T follicular helper cell (primary cell): ENCODE data around the gene ISL1.

Source experiments
- DNase-seq: peaks from one replicate; pipeline ENCODE4 v3.0.0-alpha.2; 2020; ENCODE audit warnings: low read depth
- total RNA-seq, 2 experiments: gene quantifications; one replicate each; lab custom pipeline; 2026; lab: John Stamatoyannopoulos, UW

Gene ISL1
- total RNA-seq, result 0 reads per million in 2 experiments

DNA sequence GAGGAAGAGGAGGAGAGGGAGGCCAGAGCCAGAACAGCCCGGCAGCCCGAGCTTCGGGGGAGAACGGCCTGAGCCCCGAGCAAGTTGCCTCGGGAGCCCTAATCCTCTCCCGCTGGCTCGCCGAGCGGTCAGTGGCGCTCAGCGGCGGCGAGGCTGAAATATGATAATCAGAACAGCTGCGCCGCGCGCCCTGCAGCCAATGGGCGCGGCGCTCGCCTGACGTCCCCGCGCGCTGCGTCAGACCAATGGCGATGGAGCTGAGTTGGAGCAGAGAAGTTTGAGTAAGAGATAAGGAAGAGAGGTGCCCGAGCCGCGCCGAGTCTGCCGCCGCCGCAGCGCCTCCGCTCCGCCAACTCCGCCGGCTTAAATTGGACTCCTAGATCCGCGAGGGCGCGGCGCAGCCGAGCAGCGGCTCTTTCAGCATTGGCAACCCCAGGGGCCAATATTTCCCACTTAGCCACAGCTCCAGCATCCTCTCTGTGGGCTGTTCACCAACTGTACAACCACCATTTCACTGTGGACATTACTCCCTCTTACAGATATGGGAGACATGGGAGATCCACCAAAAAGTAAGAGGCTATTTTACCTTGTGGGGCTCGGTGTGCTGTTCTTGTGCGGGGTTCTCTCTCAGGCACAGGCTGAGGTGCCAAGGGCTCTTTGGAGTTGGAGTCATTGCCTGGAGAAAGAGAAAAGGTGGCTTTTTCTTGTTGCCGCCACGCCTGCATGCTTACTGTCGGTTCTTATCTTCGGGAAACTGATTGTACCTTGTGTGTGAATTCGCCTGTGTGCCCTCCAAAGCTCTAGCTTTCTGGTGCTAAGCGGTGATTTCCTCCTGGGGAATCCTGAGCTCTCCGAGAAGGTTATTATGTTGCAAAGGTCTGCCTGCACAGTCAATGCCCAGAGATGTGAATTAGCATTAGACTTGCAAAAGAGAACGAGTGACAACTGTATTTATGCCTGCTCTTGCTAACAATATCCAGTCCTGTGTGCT lies at the start of gene ISL1:
Gene ISL1, plus strand, starts transcription at position 318 of the 991 bp plus-strand sequence. Its CDS starts 224 bp downstream, at position 542.
- no peak for DNase-seq

DNA sequence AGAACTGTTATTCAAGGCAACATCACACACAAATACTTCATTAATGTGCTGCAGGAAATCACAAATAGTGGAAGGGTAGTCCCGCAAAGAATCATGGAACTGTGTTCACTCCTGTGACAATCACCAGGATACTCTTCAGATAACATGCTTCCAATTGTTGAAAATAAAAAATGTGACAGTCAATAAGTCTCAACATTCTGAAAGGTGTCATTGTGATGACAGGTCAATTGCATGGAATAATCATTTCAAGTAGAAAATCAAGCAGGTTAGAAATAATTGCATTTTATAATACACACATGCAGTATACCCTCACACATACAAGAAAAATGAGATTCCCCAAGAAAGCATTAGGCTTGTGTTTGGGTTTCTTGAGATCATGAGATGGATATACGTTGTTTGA lies 46.4 kb upstream of the ISL1 start:
- no peak for DNase-seq

DNA sequence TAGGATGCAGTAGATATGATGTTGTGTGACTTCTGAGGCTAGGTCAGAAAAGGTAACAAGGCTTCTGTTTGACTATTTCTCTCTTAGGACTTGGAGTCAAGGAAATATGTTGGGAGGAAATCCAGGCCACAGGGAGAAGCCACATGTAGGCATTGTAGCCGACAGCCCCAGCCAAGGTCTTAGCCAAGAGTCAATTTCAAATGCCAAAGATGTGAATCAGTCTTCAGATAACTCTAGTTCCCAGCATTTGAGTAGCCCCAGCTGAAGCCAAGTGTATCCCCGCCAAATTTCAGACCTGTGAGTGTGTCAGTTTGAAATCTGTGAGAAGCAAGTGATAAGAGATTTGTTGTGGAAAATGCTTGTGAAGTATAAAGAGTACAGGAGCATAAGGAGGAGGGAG lies 38.1 kb upstream of the ISL1 start:
- DNase-seq, result no peak

DNA sequence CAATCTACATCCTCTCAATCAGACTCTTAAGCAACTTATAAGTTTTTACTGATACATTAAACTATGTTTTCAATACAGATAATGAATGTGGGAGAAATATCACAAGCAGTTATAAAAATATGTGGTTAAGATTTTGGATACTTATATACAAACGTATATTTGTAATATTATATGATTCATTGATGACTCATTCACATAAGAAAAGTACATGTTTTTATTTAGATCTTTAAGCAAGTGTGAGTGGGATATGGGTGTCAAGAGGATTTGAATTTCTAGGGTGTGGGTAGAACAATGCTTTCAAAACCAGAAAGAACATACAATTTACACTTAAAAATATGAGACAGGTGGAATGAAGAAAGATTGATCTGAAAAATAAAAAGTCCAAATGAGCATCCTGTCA lies 36.1 kb upstream of the ISL1 start:
- DNase-seq, result no peak

DNA sequence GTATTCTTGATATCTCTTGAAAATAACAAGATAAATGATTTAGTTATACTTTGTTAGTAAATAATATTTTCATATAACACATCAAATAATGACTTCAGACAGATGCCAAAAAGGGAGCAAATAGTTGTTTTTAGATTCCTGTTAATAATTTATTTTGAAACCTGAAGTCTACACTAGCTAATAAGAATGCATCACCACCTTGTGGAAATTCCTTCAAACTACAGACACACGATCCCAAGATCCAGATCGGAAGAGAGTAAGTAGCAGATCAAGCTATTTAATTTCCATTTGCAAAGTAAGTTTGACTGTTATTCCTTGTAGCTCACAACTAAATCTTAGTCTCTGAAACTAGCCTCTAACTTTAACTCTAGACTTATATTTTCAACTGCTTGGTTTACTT lies 35.5 kb upstream of the ISL1 start:
- no peak for DNase-seq

DNA sequence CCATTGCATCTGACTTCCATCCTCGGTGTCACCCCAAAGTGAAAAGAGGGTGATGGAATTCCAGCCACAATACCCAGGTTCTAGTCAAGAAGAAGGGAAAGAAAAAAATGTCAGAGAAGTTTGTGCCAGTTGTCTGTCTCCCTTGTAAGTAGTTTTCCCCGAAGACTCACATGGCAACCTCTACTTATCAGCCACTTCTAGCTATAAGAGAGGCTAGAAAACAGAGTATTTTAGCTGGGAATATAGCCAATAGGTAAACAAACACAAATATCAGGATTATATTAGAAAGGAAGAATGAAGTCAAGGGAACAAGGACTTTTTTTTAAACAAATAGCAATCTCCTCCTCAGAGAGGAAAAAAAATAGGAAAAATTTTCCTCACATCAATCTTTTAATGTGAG lies 12.2 kb upstream of the ISL1 start:
- DNase-seq, result no peak

DNA sequence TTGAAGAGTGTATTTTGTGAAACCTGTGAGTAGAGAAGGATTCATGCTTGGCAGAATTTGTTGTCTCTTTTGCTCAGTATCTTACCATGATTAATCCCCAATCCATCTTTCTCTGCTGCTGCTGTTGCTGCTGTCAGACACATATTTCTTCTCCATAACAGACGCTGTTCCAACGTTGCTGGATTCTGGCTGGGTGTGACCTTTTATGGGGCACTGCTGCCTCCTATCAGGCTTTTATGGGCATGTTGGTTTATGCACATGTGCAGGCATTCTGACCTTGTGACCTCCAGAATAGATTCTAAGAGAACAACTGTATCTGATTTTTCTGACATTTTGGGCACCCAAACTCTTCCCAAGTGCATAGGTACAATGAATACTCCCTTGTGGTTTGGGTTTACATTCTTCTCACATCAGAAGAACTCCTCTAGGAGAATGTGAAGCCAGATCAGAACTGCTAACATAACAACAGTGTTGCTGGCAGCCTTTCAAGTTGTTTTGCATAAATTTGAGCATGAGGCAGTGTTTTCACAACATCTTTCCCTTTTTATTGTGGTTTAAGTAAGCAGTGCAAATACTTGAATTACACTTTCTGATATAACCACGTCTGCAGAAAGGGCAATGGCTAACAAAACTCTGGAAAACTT lies 9.2 kb upstream of the ISL1 start:
- DNase-seq, result no peak

DNA sequence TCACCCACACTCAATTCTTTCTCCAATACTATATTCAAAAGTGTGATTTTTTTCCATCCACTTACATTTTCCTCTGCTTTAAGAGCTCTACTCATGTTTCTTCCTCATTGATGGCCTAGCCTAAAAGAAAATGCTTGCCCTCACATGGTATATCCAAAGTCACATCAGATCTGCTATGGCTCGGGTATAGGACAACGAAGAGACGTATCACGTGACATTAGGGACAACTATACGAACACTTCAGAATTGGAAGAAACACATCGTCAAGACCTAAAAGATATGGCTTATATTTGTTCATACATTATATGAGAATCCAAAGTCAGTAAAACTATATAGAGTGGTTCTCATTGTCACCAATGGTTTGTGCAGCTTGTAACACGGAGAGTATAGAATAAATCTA lies 8.2 kb upstream of the ISL1 start:
- no peak for DNase-seq

DNA sequence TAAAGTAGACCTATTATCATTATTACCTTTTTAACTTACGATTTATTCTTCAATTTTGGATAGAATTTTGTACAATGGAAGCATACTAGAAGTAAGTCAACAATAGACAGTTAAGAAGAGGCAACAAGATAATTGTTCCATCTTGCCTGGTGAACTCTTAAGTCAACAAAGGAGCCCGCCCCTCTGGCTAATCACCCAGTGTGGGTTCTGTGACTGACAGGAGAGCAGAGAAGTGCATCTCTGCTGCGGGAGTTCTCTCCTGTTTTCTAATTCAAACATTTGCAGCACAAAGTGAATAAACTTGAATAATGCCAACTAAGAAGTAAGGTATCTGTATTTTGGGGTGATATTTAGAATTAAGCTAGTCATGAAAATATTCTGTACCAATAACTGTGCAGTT lies 6.7 kb upstream of the ISL1 start:
- no peak for DNase-seq

DNA sequence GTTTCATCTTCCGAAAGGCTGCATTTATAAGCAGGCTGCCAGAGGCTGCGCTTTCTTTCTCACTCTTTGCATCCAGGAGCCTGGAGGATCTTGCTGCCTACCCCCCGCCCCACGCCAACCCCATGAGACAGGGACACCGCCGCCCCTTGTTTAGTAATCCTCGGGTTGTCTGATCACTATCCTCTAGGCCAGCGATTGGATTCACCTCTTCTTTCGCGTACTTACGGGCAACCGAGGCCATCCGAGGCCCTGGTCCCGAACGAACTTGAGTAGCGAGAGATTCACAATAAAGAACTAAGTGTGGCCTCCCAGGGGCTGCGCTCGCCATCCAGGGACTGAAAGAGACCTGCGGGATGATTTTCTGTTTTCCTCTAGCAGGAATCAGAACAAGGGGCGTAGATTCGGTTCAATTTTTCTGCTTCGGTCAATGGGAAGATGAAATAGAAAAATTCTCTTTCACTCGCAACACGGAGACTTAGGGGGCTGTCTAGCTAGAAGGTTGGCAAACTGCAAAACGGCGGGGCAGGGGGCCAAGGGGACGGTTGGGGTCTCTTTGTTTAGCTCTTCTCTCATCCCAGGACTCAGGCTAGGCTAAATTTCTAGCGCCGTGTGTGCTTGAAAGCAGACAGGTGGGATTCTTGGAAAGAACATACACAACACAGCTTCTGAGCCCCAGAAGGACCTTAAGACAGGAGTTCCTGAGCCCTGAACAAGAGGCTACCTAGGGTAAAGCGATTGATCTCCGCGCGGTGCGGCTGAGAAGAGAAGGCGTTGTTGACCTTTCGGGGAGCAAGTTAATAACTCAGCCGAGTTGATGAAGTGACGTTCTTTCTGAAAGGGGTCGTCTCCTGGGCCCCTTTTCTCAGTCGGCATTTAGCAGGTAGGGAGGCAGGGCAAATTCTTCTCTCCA lies 5.8 kb upstream of the ISL1 start:
- no peak for DNase-seq

DNA sequence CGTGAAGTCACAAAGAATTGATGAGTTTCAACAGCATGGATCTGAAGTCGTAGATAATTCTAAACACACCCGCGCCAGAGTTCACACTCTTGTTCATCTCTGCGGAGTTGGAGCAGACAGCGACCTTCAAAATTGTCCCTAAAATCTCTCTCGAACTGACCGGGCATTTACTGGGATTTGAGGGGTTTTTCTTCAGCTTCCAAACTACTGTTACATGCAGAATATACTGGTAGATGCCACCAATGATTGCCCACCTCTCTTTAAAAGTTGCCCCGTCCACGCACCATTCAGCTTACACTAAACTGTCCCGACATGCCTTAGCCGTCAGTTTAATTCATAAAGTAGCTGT lies 5.2 kb upstream of the ISL1 start:
- no peak for DNase-seq

DNA sequence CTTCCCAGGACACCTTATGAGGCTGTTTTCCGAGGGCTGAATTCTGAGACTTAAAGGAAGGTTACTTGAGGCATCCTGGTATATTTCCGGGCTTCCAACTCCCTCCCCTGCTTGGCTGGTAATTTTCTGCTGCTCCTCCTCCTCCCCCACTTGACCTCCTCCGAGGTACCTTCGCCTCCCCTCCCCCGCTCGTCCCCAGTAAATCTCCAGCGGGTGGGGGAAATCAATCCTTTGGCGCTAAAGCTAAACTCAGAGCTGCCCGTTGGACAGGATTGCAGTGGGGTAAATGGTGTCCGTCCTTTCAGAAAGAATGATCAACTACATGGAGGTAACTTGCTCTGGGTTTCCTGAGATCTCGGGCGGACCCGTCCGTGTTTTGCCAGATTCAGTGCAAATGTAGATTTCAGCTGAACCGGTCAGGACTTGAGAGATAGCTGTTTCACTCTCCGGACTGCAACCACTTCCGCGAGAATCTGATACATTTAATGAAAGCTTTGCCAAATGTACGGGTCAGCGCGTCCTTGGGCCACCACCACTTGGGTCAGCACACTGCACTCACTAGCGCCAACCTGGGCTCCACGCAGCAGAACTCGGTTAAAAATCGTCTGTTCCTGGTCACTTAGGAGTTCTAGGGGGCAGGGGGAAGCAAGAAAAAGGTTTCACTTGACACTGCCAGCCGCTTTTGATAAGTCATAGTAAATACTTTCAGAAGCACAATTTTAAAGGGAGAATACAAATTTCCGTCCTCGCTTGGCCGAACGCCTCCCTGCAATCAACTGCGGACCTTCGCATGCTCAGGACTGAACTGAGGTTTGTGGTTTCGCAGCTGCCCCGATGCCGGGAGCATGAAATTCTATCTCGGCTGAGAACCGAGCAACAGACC lies 4.6 kb upstream of the ISL1 start:
- DNase-seq, result no peak

DNA sequence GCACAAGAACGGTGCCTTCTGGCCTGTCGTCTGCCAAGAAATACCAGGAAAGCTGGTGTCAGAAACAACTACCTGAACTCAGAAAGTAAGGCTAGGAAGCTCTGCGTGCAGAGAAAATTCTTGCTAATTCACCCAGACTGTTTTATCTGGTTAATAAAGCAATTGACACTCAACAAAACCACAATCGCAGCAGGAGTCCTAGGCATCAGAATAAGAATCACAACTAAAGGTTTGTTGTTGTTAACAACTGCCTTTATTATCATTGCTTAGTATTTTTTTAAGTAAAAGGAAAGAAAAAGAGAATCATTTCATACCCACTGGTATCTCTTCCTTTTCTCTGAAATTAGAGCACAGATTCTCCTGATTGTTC lies 3.9 kb upstream of the ISL1 start:
- no peak for DNase-seq

DNA sequence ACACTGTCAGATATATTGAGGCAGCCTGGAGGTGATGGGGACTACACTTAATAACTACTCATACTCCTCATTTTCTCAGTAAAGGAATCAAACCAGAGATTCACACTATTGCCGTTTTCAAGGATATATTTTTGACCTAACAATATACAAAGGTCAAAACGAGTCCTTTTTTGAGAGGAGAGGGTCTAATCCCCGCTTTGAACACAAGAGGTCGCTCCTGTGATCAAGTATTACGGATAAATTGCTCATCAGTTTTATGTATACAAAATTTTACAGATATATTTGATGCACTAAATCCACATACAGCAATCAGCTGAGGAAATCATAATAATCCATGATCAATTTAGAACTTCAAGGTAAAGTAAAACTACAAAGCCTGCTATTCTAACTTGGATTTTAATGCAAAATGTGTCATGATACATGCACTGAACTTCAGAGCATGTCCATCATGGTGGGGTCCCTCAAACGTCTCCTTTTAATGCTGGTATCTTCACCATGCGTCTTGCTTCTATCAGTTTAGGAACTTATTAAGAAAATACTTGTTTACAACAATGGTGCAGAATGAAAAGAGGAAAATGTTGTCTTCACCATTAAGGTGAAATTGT lies 2.5 kb upstream of the ISL1 start:
- DNase-seq, result no peak

DNA sequence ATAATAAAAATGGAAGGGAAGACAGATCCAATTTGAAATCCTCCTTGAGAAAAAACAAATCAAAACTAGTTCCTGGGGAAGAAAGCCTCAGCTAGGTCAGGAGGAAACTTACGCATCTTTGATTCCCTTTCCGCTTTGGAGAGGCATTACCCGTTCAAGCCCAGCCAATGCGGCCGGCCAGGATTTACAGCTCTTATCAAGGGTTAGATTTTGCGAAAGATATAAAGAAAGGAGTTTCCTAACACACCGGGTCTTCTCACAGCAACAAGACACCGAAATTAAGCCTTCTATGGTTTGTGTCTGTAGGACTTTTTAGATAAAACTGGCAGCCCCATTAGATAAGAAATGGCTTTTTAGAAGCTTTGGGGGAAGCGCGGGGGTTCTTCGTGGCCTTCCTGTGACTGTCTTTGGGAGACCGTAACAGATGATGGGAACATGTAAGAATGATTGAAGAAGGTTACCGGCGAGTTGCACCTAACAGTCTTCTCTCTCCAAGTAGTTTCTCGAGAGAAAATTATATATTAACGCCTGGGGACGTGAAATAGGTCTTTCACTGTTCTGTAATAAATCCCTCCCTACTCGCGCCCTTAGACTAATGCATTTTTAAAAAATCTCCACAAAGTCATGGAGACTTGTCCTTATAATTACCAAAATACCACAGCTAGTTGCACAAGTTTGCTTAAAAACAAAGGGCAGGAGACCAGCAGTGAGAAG lies 1.3 kb upstream of the ISL1 start:
- DNase-seq, result no peak

DNA sequence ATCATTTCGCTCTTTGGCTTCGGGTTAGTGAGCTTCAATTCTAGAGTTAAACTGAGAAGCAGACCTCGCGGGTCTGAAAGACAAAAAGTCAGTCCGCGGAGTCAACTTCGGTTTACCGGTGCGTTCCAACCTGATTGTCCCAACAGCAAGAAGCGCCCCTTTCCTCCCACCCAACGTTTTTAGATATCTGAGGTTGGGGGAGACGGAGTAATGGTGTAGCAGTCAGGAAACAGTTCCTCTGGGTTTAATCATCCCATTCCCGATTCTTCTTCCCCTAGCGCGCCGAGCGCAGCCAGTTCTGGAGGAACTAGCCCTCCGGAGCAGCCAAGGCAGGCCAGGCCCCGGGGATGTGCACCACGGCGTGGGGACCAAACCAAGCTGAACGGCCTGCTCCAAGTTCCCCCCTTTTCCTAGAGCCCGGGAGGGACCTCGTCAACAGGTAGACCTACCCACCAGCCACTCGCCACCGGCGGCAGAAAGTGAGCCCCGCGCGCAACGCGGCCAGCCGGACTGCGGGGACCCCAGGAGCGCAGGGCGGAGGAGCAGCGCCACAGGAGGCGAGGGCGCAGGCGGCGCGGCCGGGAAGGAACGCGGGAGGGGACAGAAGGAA lies 622 bp upstream of the ISL1 start:
- no peak for DNase-seq

DNA sequence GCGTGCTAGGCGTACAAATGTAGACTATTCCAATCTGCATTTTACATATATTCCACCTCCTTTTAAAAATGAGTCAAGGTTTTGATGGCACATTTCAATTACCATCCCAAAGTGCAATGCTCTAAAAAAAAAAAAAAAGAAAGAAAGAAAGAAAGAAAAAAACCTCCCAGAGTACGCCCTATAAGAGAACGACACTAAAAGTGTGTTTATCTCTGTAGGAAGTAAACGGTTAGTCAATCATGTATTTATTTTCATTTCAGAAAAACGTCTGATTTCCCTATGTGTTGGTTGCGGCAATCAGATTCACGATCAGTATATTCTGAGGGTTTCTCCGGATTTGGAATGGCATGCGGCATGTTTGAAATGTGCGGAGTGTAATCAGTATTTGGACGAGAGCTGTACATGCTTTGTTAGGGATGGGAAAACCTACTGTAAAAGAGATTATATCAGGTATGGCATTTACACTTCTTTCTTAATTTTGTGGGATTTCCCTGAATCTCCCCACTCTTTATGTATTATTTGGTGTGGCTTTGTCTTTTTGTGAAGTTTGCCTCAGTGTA lies 1.1 kb downstream of the ISL1 start:
- no peak for DNase-seq

DNA sequence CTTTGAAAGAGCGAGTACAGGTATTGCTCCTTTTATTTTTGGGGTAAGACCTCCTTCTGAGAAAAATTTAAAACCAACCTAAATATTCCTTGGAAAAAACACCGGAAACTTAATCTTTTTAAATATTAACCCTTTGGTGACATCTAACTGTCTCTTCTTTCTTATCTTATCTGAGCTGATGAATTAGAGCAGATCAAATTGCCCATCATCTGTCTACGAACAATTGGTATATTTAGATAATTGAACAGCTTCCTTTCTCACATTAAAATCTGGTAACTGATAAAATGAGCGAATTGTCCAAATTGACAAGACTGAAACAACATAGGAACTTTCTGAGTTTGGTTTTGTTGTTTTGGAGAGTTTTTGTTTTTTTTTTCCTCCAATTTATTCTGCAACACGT lies 2.0 kb downstream of the ISL1 start:
- no peak for DNase-seq
